GM12878 (cell line): Measurements from ENCODE around the gene FALEC.
A peak's percentile ranks its signal among the peaks of the same experiment; 100 is the strongest.

Source experiments
- BHLHE40 ChIP-seq, 2 experiments: fragments of 450-650 bp in 1 of 2; IDR thresholded peaks; 2 replicates each; pipeline ENCODE4 v1.6.1; 2011 to 2017; ENCODE audit warnings: low read depth in 2 of 2, borderline replicate concordance in 1 of 2, improper control_type of control experiment in 1 of 2, low read length in 1 of 2, mild to moderate bottlenecking in 1 of 2
- CEBPB ChIP-seq, 2 experiments: fragments of 150-350 bp in 1 of 2; IDR thresholded peaks; 2 replicates each; pipeline ENCODE4 v1.6.1; 2012 to 2014; ENCODE audit warnings: low read depth in 2 of 2, low read length in 2 of 2, borderline replicate concordance in 1 of 2, inconsistent platforms in 1 of 2
- CHD1 ChIP-seq: IDR thresholded peaks from 2 replicates; pipeline ENCODE4 v1.6.1; 2012; ENCODE audit warnings: low read depth, low read length, improper control_type of control experiment
- CREM ChIP-seq: IDR thresholded peaks from 2 replicates; pipeline ENCODE4 v1.6.1; 2014; ENCODE audit warnings: antibody characterized with exemption, low read depth
- CTCF ChIP-seq, 3 experiments: IDR thresholded peaks in 2 of 3; conservative IDR thresholded peaks in 1 of 3; 2 replicates each; pipeline ENCODE4 v1.5.1; 2011; ENCODE audit warnings: low read depth in 3 of 3, low read length in 3 of 3, mild to moderate bottlenecking in 3 of 3, control low read depth in 2 of 3, moderate library complexity in 2 of 3, inconsistent platforms in 1 of 3, mixed read lengths in 1 of 3; ENCODE audit not compliant: control insufficient read depth in 2 of 3, insufficient read depth in 1 of 3; ENCODE audit errors: extremely low read depth in 1 of 3
- E2F8 ChIP-seq: fragments of 450-650 bp; IDR thresholded peaks from 2 replicates; pipeline ENCODE4 v1.6.1; 2018; ENCODE audit warnings: mild to moderate bottlenecking, low read depth, moderate library complexity; ENCODE audit not compliant: partially characterized antibody
- POLR2A ChIP-seq: IDR thresholded peaks from 2 replicates; pipeline ENCODE4 v1.6.1; 2011; ENCODE audit warnings: low read depth, mild to moderate bottlenecking, low read length
- RCOR1 ChIP-seq: conservative IDR thresholded peaks from 2 replicates; pipeline ENCODE4 v1.6.1; 2012; ENCODE audit warnings: low read depth, low read length, improper control_type of control experiment
- SPI1 ChIP-seq: IDR thresholded peaks from 2 replicates; pipeline ENCODE4 v1.6.1; 2011; ENCODE audit warnings: low read depth, mild to moderate bottlenecking, low read length, moderate library complexity, borderline replicate concordance; ENCODE audit not compliant: insufficient read depth
- SUZ12 ChIP-seq: fragments of 200-600 bp; sonication (generic); IDR thresholded peaks from one replicate; pipeline ENCODE4 v1.6.1; 2018; ENCODE audit warnings: antibody characterized with exemption, mild to moderate bottlenecking; ENCODE audit not compliant: unreplicated experiment
- ZNF274 ChIP-seq: IDR thresholded peaks from one replicate; pipeline ENCODE4 v1.8.0; 2011; ENCODE audit not compliant: insufficient read length, insufficient read depth
- TF ChIP-seq, protein P1 (sequence below): IDR thresholded peaks from 2 replicates; pipeline ENCODE4 v1.6.1; 2012; ENCODE audit warnings: low read depth, low read length, improper control_type of control experiment

DNA sequence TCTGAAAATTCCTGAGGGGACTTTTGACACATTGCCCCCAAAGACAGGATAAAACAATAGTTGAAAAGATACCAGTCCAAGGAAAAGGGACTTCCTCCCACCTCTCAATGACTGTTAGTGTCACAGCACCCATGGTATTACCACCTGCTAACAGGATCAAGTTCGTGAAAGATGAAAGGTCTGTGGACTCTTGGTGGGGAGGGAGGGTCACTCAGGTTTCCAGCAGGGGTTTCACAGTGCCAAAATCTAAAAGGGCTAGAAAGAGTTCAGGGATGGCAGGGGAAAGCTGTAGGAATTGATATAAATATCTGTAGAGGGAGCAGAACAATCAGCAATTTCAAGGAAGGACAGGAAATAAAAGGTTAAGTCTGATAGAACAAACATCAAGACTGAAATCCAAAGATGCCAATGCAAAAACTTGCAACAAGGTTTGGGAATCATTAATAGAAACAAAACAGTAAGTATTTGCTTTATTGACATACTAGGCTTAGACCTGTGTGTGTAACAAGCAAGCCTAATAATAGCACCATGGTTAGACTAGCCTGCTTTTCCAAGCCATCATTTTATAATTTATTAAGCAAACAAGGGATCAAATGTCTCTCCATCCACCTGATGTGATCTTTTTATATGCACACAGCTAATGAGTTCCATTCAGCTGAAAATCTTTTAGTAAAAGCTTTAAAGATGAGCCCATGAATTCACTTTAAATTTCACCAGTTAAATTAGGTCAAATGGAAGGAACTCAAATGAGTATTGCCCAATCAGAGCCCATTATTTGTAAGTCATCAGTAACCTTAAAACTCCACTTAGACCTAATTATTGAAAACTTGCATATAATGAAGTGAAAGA lies 60.2 kb downstream of the FALEC start:
- no peak for TF ChIP-seq CEBPB (IDR thresholded peaks at IDR 0.05; ENCODE audit: borderline replicate concordance in 1 of 2, low read depth in 2 of 2, low read length in 2 of 2)
- no peak for TF ChIP-seq CTCF (IDR thresholded peaks at IDR 0.05 in 2 of 3, conservative IDR thresholded peaks at IDR 0.05 in 1 of 3; ENCODE audit: control insufficient read depth in 2 of 3, extremely low read depth in 1 of 3, insufficient read depth in 1 of 3, low read depth in 3 of 3, low read length in 3 of 3)
- TF ChIP-seq POLR2A: 0 out of 2 replicates have a peak, but pooled peaks have one; percentile 28
- TF ChIP-seq E2F8: no peak
- no peak for TF ChIP-seq ZNF274
- TF ChIP-seq, protein P1, sequence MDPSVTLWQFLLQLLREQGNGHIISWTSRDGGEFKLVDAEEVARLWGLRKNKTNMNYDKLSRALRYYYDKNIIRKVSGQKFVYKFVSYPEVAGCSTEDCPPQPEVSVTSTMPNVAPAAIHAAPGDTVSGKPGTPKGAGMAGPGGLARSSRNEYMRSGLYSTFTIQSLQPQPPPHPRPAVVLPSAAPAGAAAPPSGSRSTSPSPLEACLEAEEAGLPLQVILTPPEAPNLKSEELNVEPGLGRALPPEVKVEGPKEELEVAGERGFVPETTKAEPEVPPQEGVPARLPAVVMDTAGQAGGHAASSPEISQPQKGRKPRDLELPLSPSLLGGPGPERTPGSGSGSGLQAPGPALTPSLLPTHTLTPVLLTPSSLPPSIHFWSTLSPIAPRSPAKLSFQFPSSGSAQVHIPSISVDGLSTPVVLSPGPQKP: no peak
- TF ChIP-seq RCOR1: no peak
- TF ChIP-seq BHLHE40 (IDR thresholded peaks at IDR 0.05; ENCODE audit: borderline replicate concordance in 1 of 2, low read depth in 2 of 2, low read length in 1 of 2): no peak
- no peak for TF ChIP-seq CHD1
- no peak for TF ChIP-seq CREM
- TF ChIP-seq SPI1: no peak
- TF ChIP-seq SUZ12: no peak
